Lower lobe of right lung (tissue), 2 donors: ENCODE data around the gene NEURL3. TPM values are rescaled to one million over a fixed set of nuclear protein-coding genes. Genes with fewer than 3 reads are reported as not detected.

Source experiments
- ATAC-seq, 2 donors: fragments of 200-7000 bp; cut with Tn5 transposase; one replicate each; pipeline ENCODE4 v1.9.1; 2020 to 2022; ENCODE audit warnings: mild to moderate bottlenecking in 2 of 2, moderate library complexity in 2 of 2
- DNase-seq: peaks from one replicate; pipeline ENCODE4 v3.0.0-alpha.2; 2020
- H3K27ac ChIP-seq: fragments of 200-600 bp; one replicate; pipeline ENCODE4 v1.8.0; 2022
- H3K27me3 ChIP-seq: fragments of 200-600 bp; one replicate; pipeline ENCODE4 v1.8.0; 2022; ENCODE audit warnings: low read depth
- H3K36me3 ChIP-seq: fragments of 200-600 bp; one replicate; pipeline ENCODE4 v1.8.0; 2022; ENCODE audit warnings: mild to moderate bottlenecking
- H3K4me1 ChIP-seq: fragments of 200-600 bp; one replicate; pipeline ENCODE4 v1.8.0; 2022
- H3K4me3 ChIP-seq: fragments of 200-600 bp; one replicate; pipeline ENCODE4 v1.8.0; 2022; ENCODE audit warnings: mild to moderate bottlenecking
- H3K9me3 ChIP-seq: fragments of 200-600 bp; one replicate; pipeline ENCODE4 v1.8.0; 2022
- CTCF ChIP-seq: fragments of 200-600 bp; IDR thresholded peaks from one replicate; pipeline ENCODE4 v1.8.0; 2022; ENCODE audit warnings: antibody characterized with exemption, mild to moderate bottlenecking
- intact Hi-C: fragments of 100-400 bp; cut with DNase I; formaldehyde crosslinking; loops from one replicate; pipeline ENCODE4 v1.11.0; 2022
- total RNA-seq: library from RNA; stranded (reverse); fragmentation: NEBNext Ultra II Directional; extraction: Animal tissue kit (Norgen Biotek cat#: 25700); gene quantifications from one replicate; pipeline ENCODE4 v1.2.1, GENCODE V29; 2021
- donor health status: DM: no; HTN: yes; CAD: no; lungs with severe emphysema.

NEURL3 gene
- total RNA-seq, 1 donor from 2014 or later, result 0.27 TPM

- Histone ChIP-seq H3K27me3 (no peaks in the 10 kb centered on the region), H3K36me3 (no peaks in the 10 kb centered on the region), H3K4me1 (peaks cover 41% of the 10 kb centered on the region), H3K9me3 (no peaks in the 10 kb centered on the region), H3K27ac (peak overlapping the region; percentile 83), H3K4me3 (peak overlapping the region; percentile 57)
- peak; percentile 37 for TF ChIP-seq CTCF
- DNase-seq (no peak), ATAC-seq (peak in 1 of 2 donors; percentile 21)
- intact Hi-C loops, result no loop called here
Measured at GRCh38 chr2:96527286-96528005, 22.3 kb upstream of the NEURL3 start.

- H3K4me3 ChIP-seq, result peak overlapping the region; percentile 57
- no peaks in the 10 kb centered on the region for H3K36me3 ChIP-seq
- ATAC-seq (no peak), DNase-seq (no peak)
- H3K27ac ChIP-seq, result peak overlapping the region; percentile 83
- no peaks in the 10 kb centered on the region for H3K27me3 ChIP-seq
- H3K9me3 ChIP-seq, result no peaks in the 10 kb centered on the region
- peaks cover 35% of the 10 kb centered on the region for H3K4me1 ChIP-seq
- intact Hi-C loops, result no loop called here
- TF ChIP-seq CTCF, result no peak
Measured at GRCh38 chr2:96526615-96527285, 21.6 kb upstream of the NEURL3 start.

GRCh38 chr2:96526101-96526591 is 21.0 kb upstream of the NEURL3 start:
- no peak for ATAC-seq
- DNase-seq, result no peak
- intact Hi-C loops, result no loop called here
- H3K36me3 ChIP-seq, result no peaks in the 10 kb centered on the region
- TF ChIP-seq CTCF, result no peak
- peaks cover 29% of the 10 kb centered on the region for H3K4me1 ChIP-seq
- no peak overlapping the region for H3K4me3 ChIP-seq
- H3K27me3 ChIP-seq, result no peaks in the 10 kb centered on the region
- no peak overlapping the region for H3K27ac ChIP-seq
- no peaks in the 10 kb centered on the region for H3K9me3 ChIP-seq

GRCh38 chr2:96525211-96525507 is 20.0 kb upstream of the NEURL3 start:
- Histone ChIP-seq H3K4me3 (no peak overlapping the region), H3K4me1 (peaks cover 29% of the 10 kb centered on the region), H3K27ac (no peak overlapping the region), H3K9me3 (no peaks in the 10 kb centered on the region), H3K36me3 (no peaks in the 10 kb centered on the region), H3K27me3 (no peaks in the 10 kb centered on the region)
- DNase-seq (no peak), ATAC-seq (no peak)
- intact Hi-C loops, result no loop called here
- TF ChIP-seq CTCF, result no peak

GRCh38 chr2:96524482-96525210 is 19.5 kb upstream of the NEURL3 start:
- H3K4me3 ChIP-seq, result no peak overlapping the region
- DNase-seq (no peak), ATAC-seq (no peak)
- no peak for TF ChIP-seq CTCF
- no peak overlapping the region for H3K27ac ChIP-seq
- no peaks in the 10 kb centered on the region for H3K27me3 ChIP-seq
- H3K36me3 ChIP-seq, result no peaks in the 10 kb centered on the region
- no peaks in the 10 kb centered on the region for H3K9me3 ChIP-seq
- peaks cover 27% of the 10 kb centered on the region for H3K4me1 ChIP-seq
- intact Hi-C loops, result no loop called here
